T-helper 1 cell treated with Interleukin-12 subunit alpha and Interleukin-12 subunit beta and Interleukin-4 antibody, amounts not matched to agents 30 ng/mL and 1 ng/mL, for 36 hours (primary cell): ENCODE results near the gene IL1RAPL1. TPM values are rescaled to one million over a fixed set of nuclear protein-coding genes. Genes with fewer than 3 reads are reported as not detected.
"Not testable (repeated sequence)": the region's sequence is repeated elsewhere in the genome, so short reads cannot be mapped to it uniquely, and the experiment has no call there.

Source experiments
- intact Hi-C: fragments of 100-400 bp; cut with micrococcal nuclease; formaldehyde crosslinking; loops from one replicate; pipeline ENCODE4 v1.15.1; 2024
- total RNA-seq: library from RNA; stranded (reverse); gene quantifications from 2 replicates; pipeline ENCODE4 v1.2.3, GENCODE V29; 2022

Gene IL1RAPL1
- total RNA-seq, 1 donor from 2014 or later = not detected

GRCh38 chrX:29254515-29254914 lies 667.3 kb downstream of the IL1RAPL1 start:
- intact Hi-C loops = no loop called here

DNA sequence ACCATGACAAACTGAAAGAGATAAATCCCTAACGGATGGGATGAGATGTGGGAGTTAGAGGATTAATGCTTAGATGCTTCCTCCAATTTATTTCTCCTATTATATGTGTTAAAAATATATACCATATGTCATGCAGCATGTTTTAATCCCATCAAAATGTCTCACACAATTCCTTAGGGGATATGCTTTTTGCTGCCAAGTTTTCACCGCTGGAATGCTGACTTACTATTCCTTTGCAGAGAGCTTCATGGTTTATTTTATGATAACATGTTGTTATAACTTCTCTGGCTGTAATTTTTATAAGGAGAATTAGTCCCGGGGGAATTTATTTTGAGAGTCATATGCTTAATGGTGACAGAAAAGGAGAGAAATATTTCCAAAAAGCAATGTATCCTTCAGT lies 670.3 kb downstream of the IL1RAPL1 start:
- intact Hi-C loops = no loop called here

GRCh38 chrX:29269390-29269789 lies 682.1 kb downstream of the IL1RAPL1 start:
- intact Hi-C loops = no loop called here

DNA sequence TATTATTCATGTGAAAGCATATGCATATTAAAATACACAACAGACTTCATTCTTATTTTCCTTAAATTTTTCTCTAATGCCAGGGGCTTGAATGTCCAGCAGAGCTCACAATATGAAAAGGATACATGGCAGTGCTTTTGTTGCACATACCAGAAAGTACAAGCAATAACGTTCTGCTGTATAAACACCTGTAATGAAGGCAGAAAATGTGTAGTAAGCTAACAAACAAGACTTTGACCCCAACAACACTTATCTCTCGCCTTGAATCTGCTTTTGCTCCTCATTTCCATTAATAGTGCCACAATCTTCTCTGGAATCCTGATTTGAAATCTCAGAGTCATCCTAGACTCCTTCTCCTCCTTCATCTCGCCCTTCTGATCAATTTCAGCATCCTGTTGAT lies 687.3 kb downstream of the IL1RAPL1 start:
- intact Hi-C loops = no loop called here

GRCh38 chrX:29275928-29276327 lies 688.7 kb downstream of the IL1RAPL1 start:
- intact Hi-C loops = no loop called here

GRCh38 chrX:29281078-29281742 lies 694.0 kb downstream of the IL1RAPL1 start:
- intact Hi-C loops = no loop called here

GRCh38 chrX:29285664-29286063 lies 698.4 kb downstream of the IL1RAPL1 start:
- intact Hi-C loops = no loop called here

GRCh38 chrX:29295987-29296680 lies 708.9 kb downstream of the IL1RAPL1 start:
- intact Hi-C loops = no loop called here

- intact Hi-C loops = no loop called here
These were observed 710.0 kb downstream of the IL1RAPL1 start for GRCh38 chrX:29297171-29297800.

- intact Hi-C loops = no loop called here
These were observed 712.4 kb downstream of the IL1RAPL1 start for GRCh38 chrX:29299684-29300083.

DNA sequence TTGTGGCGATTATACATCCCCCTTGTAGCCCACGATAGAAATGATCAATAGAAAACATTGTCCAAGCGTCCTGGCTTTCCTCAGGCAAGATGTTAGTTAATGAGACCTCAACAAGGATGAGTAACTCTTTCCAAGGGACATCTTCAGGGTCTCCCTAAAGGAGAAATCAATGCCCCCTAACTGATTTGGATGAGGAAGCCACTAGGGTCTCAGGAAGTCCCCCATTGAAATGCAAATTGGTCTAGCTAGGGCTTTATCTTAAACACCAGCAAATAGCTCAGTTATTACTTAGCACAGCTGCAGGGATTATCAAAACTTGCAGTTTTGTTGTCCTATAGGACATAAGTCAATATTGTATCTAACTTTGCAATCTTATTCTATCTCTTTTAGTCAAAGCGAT lies 721.5 kb downstream of the IL1RAPL1 start:
- intact Hi-C loops = no loop called here

DNA sequence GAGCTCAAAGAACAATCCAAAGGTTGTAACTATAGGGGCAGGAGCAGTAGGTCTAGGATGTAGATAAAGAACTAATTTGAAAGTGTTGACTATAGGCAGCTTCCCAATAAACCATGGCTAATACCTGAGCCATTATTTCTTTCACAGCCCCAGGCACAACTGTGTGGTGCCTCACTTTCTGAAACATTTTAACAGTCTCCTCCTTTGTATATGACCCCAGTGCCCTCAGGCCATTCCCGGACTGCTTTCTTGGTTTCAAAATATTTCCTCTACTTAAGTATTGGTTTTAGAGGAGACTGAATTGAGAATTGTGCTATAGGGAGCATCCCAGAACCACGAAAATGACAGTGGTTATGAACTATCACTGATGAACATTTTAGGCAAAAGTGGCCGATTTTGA lies 728.7 kb downstream of the IL1RAPL1 start:
- intact Hi-C loops = no loop called here

DNA sequence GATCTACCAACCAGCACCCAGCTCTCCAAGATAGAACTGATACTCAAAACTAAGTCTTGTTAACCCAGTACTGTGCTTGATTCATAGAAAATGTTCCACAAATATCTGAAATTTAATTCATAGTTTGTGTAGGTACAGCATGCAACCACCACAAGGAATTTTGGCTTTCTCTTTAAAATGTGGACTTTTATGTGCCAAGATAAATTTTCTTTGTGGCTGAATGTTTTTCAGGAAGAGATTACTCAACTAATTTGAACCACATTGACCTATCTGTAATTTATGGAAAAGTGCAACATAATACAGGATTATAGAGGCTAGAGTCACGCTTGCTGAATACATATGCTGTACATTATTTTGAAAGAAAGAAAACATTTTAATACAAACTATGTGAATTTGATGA lies 730.8 kb downstream of the IL1RAPL1 start:
- intact Hi-C loops = no loop called here

- intact Hi-C loops = not testable (repeated sequence)
These were observed 745.2 kb downstream of the IL1RAPL1 start for GRCh38 chrX:29332429-29332828.

DNA sequence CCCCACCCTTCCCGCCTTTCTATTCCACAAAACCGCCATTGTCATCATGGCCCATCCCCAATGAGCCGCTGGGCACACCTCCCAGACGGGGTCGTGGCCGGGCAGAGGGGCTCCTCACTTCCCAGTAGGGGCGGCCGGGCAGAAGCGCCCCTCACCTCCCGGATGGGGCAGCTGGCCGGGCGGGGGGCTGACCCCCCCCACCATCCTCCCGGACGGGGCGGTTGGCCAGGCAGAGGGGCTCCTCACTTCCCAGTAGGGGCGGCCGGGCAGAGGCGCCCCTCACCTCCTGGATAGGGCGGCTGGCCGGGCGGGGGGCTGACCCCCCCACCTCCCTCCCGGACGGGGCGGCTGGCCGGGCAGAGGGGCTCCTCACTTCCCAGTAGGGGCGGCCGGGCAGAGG lies 745.8 kb downstream of the IL1RAPL1 start:
- intact Hi-C loops = not testable (repeated sequence)

DNA sequence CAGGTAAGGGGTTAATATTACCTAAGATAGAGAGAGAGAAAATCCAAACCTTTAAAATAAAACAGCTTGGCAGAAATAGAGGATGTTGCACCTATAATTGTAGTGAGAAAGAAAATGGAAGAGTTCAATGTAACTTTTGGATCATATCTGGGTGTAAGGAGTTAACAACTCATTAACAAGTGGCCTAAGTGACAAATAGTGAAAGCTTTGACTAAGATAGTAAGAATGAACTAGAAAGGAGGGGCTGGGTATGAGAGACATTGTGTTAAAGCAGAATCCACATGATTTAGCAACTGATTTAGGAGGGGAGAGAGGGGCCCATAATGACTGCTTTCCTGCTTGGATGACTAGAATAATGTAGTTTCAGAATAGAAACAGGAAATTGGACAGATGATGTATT lies 761.0 kb downstream of the IL1RAPL1 start:
- intact Hi-C loops = no loop called here

DNA sequence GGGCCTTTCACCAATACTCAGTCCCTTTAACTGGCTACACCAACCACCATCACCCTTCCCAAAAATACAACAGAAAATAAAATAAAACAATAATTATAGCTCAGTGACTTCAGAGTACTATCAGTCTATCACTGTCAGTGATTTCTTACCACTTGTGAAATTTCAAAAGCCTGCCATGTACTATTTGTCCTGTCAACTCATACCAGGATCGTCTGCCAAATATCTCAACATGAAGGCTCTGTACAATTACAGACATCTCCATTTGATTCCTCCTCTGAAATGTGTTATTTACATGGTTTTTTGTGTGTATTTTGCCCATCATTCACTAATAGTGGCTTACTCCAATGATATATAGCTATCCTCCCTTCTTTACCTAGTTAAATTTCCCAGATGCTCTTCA lies 772.0 kb downstream of the IL1RAPL1 start:
- intact Hi-C loops = no loop called here

- intact Hi-C loops = not testable (repeated sequence)
These were observed 787.5 kb downstream of the IL1RAPL1 start for GRCh38 chrX:29374765-29375164.

DNA sequence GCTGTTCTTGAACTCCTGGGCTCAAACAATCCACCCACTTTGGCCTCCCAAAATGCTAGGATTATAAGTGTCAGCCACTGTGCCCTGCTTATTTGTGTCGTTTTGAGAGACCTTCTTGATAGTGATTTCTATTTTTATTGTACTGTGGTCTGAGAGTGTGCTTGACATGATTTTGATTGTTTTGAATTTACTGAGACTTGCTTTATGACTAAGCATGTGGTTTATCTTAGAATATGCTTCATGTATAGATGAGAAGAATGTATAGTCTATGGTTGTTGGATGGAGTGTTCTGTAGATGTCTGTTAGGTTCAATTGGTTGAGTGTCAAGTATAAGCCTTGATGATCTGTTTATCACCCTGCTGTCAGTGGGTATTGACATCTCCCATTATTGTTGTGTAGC lies 789.3 kb downstream of the IL1RAPL1 start:
- intact Hi-C loops = no loop called here

DNA sequence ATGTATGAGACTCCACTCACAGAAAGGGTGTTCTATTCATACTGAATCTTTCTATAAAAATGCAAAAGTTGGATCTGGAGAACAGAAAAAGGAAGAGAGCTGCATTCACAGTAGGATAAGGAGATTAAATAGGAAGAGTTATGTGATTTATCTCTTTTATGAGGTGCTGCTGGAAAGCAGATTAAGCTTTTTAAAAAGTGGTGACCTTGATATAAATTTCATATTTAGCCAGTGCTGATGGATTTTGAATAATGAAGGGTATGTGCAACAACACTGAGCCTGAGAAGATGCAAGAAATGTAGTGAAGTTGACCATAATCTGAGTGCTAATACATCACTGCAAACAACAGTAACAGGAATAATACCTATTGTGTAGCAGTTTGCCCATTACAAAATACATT lies 795.6 kb downstream of the IL1RAPL1 start:
- intact Hi-C loops = no loop called here

DNA sequence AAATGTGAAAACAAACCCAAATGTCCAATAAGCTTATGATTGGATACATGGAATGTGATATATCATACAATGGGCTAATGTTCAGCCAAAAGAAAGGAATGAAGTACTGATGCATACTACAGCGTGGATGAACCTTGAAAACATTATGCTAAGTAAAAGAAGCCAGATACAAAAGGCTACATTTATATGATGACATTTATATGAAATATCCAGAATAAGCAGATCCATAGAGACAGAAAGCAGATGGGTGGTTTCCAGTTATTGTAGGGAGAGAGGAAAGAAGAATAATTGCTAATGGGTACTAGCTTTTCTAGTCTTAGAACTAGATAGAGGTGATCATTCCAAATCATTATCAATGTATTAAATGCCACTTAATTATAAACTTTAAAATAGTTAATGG lies 801.3 kb downstream of the IL1RAPL1 start:
- intact Hi-C loops = no loop called here

GRCh38 chrX:29397506-29397905 lies 810.3 kb downstream of the IL1RAPL1 start:
- intact Hi-C loops = no loop called here

DNA sequence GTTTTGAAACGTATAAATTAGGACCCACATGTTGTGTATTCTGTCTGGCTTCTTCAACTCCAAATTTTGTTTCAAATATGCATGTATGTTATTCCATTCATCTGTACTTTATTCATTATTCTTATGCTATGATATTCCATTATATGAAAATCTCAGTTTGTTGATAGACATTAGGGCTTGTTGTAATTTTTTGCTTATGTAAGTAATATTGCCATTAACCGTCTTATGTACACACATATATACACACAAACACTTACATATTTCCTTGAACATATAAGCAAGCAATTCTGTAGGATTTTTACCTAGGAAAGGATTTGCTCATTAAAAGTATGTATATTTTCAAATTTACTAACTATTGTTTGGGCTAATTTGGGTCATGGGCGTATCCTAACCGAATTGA lies 820.1 kb downstream of the IL1RAPL1 start:
- intact Hi-C loops = no loop called here
